Activated CD4-positive, alpha-beta T cell treated with anti-CD3 and anti-CD28 coated beads, Interleukin-2, amount 50 U/mL, for 48 hours (primary cell): ENCODE data around the gene IMPA2.
"Not testable (repeated sequence)": the region's sequence is repeated elsewhere in the genome, so short reads cannot be mapped to it uniquely, and the experiment has no call there.

Source experiments
- DNase-seq, 2 experiments: peaks; one replicate each; pipeline ENCODE4 v3.0.0-alpha.2; 2020

Gene IMPA2

GRCh38 chr18:12053289-12053688 lies 72.0 kb downstream of the IMPA2 start:
- no peak for DNase-seq

DNA sequence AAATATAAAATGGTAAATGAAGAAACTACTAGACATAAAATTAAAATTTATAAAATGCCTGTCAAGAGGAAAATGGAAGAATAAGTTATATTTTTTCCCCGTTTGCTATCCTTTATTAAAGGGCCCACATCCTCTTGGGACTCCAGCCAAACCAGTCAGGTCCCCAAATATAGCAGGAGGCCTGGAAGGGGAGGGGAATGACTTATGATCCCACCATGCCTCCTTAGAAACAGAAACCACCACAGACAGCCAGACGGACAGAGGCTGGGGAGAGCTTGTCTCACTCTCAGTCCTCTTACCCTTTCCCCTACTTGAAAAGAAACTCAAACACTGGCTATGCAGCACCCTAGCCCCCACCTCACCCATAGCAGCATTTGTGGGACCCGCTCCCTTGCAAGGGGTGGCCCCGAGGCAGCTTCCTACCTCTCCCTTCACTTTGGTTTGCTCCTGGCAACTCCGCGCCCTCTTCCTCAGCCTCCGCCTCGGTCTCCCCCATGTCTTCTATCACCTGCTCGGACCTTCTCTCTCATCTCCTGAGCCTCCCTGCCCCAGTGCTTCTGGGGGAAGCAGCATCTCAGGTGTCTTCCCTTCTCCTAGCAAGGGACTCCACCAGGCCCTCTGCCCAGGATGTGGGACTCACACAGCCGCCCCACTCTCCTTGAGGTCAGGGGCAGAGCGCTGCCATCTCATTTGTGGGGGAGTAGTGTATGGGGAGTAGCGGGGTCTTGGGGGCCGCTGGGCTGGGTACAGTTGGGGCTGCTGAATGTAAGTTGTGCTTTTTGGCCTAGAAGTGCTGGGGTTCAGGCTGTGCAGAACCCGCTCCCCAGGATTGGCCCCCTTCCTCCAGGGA lies 75.0 kb downstream of the IMPA2 start:
- no peak for DNase-seq

DNA sequence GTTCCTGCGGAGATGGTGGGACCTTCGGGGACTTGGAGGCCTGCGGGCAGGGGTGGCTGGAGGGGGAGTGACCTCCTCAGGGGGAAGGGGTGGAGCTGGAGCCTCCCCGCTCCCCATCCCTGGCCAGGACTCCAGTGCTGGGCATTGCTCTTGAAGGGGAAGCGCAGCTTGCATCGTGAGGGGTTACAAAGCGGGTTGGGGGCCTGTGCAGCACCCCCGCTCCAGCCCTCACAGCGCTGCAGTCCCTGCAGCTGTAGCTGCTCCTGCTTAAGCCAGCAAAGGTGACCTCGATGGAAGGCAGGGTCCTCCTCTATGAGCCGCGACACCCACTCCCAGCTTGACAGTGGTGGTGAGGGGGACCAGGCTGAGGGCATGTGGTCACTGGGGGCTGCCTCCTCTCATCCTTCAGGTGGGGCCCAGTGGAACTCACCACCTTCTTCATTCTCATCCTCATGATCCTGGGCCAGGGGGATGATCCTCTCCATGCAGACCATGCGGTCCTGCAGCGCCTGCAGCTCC lies 75.6 kb downstream of the IMPA2 start:
- no peak for DNase-seq

- no peak for DNase-seq
Measured at GRCh38 chr18:12057419-12058039, 76.2 kb downstream of the IMPA2 start.

DNA sequence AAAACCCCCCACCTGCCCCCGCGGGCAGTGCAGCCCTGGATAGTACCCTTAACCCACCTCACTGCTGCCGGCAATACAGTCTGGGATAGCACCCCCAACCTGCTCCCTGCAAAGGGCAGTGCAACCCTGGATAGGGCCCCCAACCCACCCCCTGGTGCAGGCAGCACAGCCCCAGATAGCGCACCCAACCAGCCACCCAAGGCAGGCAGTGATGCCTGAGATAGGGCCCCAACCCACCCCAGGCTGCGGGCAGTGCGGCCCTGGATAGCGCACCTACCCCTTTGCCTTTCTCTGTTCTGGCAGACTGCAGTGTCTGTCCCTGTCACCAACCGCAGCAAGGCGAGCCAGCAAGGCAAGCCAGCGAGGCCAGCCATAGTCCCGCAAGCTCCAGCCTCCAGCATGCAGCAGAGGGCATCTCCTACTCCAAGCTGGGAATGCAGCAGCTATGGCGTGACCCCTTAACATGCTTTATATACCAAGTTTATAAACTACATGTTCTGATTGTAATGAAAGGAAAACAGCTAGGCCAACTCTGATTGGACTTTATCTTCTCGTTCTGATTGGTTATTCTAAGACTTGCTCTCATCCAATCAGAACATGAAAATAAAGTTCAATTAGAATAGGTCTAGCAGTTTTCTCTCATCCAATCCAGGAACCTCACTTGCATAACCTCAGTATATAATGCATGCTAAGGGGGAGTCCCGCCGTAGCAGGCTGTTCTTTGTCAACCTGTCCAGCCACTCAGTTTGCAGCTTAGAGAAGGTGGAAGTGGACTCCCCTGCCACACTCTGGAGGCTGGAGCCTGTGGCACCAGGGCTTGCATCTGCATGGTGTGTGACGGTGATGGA lies 78.3 kb downstream of the IMPA2 start:
- DNase-seq: no peak

- DNase-seq: no peak
Measured at GRCh38 chr18:12060182-12060870, 79.0 kb downstream of the IMPA2 start.

- no peak for DNase-seq
Measured at GRCh38 chr18:12061685-12062084, 80.4 kb downstream of the IMPA2 start.

DNA sequence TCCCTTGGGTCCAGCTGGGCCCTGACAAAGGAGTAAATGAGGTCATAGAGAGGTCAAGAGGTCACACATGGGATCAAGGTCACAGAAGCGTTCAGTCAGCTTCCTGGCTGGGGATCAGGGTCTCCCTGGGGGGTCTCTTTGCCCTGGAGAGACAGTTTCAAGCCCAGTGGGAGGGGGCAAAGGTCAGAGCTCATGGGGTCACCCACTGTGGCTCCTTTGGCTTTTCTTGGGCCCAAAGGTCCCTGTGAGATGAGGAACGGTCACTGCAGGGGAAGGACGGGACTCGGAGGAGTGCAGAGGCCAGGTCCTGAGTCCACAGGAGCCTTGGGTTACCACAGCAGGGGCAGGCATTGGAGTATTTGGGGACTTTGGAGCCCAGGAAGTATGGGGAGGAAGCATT lies 81.7 kb downstream of the IMPA2 start:
- DNase-seq: no peak

DNA sequence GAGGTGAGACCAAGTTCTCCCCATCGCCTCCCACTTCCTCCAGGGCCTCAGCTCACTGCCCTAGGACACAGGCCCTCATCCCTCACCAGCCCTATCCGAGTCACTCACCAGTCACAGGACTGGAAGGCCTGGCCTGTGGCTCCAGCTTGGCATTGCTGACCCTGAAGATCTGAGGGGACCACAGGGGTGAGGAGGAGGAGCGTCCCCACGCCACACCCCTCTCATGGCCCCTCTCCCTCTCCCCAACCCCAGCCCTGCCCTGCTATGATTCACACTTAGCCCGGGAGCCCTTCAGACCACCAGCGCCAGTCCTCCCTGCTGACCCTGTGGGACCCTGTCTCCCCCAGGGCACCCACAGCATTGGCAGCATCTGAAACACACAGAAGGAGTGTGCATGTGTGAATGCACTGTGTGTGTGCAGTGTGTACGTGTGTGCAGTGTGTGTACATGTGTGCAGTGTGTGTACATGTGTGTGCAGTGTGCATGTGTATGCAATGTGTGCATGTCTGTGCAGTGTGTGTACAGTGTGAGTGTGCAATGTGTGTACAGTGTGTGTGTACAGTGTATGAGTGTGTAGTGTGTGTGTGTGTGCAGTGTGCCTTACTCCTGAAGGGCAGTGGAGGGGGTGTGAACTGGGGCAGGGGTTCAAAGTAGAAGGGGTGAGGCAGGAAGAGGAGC lies 82.9 kb downstream of the IMPA2 start:
- no peak for DNase-seq

DNA sequence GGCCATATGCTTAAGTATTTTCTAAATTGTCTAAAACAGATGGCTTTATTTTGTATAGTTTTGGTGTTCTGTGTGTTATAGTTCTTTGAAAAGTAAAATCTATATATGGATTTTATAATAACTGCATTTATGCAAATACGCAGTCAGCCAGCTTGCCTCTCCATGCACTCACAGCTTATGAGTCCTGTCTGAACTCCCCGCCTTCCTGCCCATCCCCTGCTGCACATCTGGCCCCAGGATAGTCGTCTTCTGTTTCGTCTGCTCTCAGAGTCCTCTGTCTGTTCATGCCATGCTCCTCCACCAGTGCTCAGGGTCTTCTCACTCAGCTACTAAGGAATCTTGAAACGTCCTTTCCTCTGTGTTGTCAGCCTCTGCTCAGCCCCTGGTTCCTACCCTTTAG lies 84.1 kb downstream of the IMPA2 start:
- no peak for DNase-seq

DNA sequence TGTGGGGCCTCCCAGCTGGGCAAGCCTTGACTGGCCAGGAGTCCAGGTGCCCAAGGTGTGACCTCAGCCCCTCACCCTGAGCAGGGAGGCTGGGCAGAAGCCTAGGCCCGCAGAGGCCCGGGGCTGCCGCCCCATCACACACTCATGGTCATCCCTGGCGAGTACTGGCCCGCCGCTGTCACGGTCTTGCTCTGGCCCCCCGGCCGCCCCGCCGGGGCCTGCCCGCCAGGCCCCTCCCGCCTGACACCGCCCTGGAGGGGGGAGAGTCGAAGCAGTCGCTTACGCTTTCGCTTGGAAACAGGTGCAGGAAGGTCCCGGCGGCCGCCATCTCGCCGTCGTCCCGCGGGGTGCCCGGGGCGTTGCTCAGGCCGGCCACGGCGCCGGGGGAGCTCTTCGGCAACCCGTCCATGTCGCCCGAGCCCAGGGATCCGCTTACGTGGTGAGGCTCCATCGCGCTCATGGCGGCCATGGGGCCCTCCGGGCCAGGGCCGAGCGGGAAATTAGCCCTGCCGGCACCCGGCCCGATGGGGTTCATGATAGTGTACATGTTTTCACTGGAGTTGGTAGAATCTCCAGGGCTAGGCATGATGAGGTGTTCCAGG lies 85.7 kb downstream of the IMPA2 start:
- no peak for DNase-seq

GRCh38 chr18:12067671-12068070 lies 86.4 kb downstream of the IMPA2 start:
- DNase-seq: no peak

- DNase-seq: not testable (repeated sequence)
Measured at GRCh38 chr18:12068316-12068949, 87.1 kb downstream of the IMPA2 start.

DNA sequence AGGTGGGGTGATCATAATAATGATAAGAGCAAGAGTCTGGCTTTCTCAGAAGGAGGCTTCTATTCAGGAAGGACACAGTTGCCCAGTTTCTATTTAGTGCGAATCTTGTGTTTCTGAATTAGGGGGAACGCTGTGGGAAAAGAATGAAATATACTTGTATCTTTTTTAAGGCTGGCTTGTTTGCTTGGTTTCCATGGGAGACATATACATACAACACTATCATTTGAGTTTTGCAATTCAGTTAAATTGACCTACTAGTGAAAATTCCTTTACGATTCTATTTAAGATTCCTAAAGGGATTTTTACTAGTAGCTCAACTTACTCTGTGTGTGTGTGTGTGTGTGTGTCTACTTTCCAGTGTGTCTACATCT lies 87.6 kb downstream of the IMPA2 start:
- DNase-seq: no peak

DNA sequence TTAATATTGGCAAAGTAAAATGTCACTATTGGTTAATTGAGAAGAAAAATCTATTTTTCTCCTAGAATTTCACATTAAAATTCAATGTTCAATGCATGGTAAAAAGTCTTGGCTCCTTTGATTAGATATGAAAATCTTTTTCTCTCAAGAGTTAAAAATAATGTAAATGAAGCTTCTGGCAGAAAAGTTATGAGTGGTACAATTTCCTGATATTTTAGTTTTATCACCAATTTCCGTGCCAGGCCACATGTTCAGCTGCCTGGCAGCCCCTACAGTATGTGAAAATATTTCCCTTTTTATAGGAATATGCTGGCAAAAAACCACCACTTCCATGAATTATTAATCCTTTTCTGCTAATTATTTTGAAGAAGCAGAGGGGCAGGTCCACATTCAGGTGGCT lies 89.8 kb downstream of the IMPA2 start:
- not testable (repeated sequence) for DNase-seq

DNA sequence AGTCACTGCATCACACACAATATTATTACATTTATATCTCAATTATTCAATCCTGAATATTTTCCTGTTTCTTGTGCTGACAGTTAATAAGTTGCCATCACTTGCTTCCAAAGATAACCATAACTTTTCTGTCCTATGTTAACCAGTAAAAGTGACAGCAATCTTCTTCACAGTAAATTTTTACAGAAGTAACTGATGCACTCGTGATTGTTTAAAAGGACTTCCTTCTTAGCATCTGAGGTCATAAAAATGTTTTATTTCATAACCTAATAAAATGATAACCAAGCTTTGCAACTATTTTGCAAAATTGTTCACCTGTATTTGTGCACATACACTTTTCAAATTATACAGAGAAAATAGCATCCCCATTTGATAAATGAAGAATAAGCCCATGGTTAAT lies 91.7 kb downstream of the IMPA2 start:
- DNase-seq: no peak

DNA sequence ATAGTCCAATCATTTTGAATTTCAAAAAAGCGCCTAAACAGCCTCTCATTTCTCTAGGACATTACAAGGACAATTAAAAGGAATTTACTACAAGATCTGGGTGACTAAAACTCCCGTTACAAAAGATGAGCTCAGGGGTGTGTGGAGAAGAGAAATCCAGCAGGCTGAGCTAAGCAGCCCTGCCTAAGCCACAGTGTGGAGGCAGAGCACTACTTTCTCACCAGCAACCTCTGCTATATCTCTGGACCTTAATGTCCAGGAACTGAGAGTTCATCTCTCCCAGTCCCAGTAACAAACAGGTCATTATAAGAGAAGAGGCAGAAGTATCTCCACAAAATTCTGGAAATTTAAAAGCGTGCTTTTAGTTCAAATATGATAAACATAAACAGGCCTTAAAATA lies 93.4 kb downstream of the IMPA2 start:
- DNase-seq: no peak

DNA sequence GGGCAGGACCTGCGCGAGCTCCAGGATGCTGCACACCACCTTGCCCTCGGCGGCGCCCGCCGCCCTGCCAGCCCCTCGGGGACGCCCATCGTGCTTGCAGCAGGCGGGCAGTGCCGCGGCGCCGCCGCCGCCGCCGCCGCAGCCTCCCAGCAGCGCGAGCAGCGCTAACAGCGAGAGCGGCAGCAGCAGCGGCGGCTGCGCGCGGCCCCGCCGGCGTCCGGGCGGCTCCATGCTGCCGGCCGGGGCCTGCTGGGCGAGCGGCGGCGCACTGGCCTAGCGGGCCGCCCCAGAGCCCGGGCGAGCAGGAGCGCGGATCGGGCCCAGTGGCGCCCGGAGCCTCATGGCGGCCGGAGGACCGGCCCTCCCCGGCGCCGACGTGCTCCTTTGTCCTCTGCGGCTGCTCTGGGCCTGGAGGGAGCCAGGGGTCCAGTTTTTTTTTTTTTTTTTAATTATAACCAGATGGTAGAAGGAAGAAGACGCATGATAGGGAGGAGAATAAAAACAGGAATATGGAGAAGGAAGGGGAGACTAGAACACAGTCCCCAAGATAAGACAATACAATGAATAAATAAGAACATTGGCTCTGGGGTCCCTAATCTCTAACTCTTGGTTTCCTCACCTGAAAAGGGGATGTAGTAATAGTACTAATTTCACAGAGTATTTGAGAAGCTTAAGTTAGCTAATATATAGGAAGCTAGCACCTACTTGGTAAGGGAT lies 95.3 kb downstream of the IMPA2 start:
- DNase-seq: no peak

GRCh38 chr18:12077994-12078393 lies 96.7 kb downstream of the IMPA2 start:
- not testable (repeated sequence) for DNase-seq

DNA sequence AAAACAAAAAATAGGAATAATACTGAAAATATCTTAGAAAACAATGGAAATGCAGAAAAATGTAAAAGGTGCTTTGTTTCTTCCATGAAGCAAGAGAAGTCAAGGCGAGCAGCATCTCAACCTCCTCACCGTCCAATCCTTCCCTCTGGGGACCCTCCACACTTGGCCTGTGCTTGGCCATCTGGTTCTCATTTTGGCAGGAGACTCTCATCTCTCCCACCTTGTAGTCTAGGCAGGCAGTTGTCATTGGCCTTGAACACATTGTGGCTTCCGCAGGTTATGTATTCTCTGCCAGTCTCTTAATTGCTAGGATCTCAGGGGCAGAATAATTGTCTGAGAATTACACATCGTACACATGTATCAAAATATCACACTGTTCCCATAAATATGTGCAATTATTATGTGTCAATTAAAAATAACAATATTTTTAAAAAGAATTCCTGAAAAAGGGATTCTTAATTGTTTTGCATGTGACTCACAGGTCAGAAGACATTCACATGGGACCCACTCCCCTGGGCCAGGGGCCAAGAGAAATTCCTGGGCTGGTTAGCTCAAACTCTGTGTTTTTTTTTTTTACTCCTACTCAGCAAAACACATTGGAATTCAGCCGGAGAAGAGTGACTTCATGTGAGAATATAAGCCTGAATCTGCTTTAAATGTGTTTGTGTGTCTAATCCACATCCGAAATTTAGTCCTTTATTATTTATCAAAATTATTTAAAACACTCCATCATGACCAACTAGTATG lies 98.4 kb downstream of the IMPA2 start:
- DNase-seq: no peak
